Measurements from ENCODE around the gene SCN1A.
"Not testable (repeated sequence)": the region's sequence is repeated elsewhere in the genome, so short reads cannot be mapped to it uniquely, and the experiment has no call there.

SCN1A gene

DNA sequence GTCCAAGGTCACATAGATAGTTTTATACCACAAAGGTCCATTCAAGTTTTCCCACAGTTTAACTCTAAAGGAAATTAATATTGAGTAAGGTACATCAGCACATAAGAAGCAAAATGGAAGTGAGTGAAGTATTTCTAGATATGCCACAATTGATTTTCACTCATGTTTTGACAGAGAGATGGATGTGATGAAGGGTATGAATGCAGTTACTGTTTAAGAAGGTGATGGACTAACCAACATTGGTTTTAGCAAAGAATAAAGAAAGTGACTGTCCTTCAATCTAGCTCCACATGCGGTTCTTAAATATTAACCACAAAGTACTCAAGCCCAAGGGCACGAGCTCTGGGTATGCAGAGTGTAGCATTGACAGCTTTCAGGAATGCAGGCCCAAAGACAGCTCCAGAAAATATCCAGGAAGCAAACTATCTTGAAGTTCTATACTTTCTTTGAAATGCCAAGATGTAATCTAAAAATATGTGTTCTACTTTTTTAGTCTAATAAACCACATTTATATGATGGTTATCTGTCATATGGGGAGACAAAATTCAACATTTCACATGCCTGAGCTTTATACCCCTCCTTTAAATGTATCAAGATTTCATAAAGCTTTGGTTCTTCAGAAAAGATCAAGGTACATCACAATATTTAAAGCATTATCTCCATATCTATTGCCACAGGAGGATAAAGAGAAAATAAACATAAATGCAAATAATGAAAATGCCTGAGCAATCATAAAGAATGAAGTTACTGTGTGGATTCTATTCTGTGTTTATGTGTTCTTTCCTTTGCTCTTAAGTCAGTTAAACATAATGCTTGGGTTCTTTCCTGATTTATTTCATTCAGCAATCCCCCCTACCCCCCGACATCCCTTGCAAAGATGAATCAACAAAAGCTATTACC, 6.7 kb upstream of the SCN1A start:
- no peak for DNase-seq

- DNase-seq: no peak
Observed at GRCh38 chr2:166133653-166134052, 5.8 kb upstream of the SCN1A start.

DNA sequence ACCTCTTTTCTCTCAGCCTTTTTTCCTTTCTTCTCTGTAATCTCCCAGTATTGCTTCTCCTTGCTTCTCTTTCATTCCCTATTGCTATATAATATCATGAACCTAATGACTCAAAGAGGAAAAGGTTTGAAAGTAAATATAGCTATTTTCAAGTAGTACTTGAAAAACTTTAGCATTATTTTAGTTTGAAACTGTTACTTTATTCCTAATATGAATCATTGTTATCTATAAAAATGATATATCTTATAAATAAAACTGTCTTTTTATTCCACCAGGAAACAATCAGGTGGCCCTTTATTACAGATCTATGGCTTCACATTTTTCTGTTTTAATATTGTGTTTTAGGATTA, 311 bp upstream of the SCN1A start:
- no peak for DNase-seq

DNA sequence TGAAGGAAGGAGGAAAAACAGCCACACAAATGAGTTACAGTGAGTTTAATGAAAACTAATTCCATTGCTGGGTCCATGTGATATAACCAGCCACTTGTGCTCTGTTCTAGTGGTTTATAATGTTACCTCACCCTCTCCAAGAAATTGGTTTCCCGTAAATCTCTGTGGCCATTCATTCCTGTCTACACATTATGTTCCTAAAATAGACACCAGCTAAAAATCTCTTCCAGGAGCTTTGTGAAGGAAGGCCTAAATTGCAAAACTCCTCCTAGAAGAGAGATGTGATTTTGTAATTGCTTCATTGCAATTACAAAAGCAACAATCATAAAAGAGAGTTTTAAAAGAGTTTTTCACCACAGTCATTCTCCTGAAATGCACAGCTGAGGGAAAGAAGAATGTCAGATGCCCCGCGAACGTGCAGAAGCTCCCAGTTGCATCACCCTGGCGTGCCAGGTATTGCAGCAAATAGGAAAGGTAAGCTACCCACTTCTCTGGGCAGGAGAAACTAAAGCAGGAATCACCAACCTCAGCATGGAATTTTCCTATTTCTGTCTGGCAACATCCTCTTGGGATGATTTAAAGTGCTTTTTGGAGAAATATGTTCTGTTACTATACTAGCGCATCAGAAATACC, 1.7 kb downstream of the SCN1A start:
- no peak for DNase-seq

DNA sequence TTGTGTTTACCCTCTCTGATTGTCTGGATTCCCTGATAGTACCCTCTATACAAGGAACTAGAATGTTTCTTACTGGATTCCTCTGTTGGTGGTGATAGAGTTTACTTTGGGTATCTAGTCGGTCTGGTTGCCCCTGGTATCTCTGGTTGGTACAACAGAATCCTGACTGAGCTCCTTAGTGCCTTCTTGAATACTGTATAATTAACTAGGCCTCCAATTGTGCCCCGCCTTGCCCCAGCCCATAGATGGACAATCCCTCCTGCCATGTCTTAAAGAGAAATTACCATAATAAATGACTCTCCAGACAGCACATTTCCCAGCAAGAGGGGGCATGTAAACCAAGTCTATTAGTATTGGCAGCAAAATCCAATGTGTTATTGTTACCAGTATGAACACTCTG, 2.3 kb downstream of the SCN1A start:
- no peak for DNase-seq

DNA sequence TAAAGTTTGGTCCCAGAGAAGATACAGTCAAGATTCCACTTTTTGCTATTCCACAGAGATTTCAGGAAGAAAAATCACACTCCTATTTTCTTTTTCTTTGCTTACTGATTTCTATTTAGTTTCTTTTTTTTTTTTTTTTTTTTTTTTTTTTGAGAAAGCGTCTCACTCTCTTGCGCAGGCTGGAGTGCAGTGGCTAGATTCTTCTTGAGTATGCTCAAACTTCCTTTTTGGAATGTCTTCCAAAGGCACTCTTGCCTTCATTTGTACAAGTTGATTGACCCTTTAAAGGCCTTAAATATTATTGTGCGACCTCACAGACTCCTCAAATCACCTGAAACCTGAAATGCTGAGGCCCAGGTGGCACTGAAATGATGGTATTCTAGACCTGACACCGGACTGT, 9.6 kb downstream of the SCN1A start:
- DNase-seq: no peak

GRCh38 chr2:166117491-166117890, 10.3 kb downstream of the SCN1A start:
- no peak for DNase-seq

DNA sequence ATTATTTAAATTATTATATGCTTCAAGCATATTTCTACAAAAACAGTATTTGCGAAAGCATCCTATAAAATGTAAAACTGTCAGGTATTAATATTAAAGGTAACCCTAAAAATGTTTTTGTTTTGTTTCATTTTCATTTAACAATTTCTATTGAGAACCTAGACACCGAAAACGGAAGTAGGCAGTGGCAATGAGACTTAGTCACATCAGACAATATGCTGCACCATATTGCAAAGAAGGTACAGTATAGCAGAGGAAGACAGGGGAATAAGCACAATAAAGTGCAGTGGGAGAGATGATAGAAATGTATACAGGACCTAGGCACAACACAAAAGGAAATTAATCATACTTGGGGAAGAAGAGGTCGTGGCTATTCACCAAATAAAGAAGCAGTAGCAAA, 12.2 kb downstream of the SCN1A start:
- DNase-seq: no peak

DNA sequence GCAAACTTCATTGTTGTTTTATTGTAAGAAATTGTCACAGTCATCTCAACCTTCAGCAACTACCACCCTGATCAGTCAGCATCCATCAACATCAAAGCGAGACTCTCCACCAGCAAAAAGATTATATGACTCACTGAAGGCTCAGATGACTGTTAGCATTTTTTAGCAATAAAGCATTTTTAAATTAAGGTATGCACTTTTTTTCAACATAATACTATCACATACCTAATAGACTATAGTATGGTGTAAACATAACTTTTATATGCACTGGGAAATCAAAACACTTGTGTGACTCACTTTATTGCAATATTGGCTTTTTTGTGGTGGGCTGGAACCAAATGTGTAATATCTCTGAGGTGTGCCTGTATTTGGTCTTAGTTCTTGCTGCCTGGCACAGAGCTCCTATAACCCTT, 15.6 kb downstream of the SCN1A start:
- no peak for DNase-seq

GRCh38 chr2:166106431-166107015, 21.3 kb downstream of the SCN1A start:
- peak; percentile 71 for DNase-seq

- DNase-seq: no peak
Observed at GRCh38 chr2:166104773-166105172, 23.0 kb downstream of the SCN1A start.

GRCh38 chr2:166104084-166104483, 23.7 kb downstream of the SCN1A start:
- DNase-seq: no peak

DNA sequence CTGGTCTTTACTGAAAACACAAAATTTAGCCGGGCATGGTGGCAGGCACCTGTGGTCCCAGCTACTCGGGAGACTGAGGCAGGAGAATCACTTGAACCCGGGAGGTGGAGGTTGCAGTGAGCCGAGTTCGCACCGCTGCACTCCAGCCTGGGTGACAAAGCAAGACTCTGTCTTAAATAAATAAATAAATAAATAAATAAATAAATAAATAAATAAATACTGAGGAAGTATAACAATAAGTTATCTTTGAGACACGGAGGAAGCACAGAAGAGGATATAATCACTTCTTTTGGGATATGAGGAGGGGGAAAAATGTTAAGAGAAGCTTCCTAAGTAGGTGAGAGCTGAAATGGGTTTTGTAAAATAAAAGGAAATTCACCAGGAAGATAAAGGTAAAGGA, 24.5 kb downstream of the SCN1A start:
- DNase-seq: not testable (repeated sequence)

- DNase-seq: no peak
Observed at GRCh38 chr2:166094325-166094724, 33.5 kb downstream of the SCN1A start.

GRCh38 chr2:166092889-166093288, 34.9 kb downstream of the SCN1A start:
- DNase-seq: no peak

DNA sequence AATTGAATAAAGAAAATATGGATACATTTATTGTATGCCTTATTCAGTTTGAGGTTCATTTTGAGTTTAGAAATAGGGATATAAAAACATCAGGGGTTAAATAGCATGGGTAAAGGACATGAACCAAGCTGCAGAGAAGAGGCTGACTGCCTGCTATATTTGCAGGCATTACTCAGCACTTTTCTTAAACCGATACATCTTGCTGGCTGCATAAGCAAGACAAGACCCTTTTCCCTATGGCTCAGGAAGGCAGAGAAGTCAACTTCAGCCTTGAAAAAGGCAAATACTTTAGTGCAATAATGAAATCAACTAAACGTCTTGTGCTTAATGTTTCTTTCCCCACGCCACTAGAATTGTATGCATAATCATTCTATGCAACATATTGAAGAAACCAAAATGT, 36.4 kb downstream of the SCN1A start:
- DNase-seq: peak; percentile 67

GRCh38 chr2:166090908-166091307, 36.9 kb downstream of the SCN1A start:
- DNase-seq: peak; percentile 28

DNA sequence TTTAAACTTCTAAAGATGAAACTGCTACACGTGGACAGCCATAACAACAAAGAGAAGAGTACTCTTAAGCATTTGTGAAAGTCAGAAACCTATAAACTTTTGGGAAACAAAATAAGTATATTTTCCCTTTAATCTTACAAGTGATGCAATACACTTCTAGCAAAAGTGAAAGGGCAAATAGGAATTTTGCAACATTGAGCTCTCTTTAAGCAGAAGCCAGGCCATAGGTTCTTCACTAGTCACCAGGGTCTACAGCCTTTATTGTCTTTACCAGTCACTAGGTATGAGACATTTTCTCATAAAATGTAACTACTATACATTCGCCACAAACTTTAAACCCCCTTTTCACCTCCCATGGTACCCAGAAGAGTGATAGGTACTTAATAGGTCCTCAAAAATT, 37.5 kb downstream of the SCN1A start:
- DNase-seq: peak; percentile 13

GRCh38 chr2:166088634-166089033, 39.2 kb downstream of the SCN1A start:
- DNase-seq: no peak

- DNase-seq: no peak
Observed at GRCh38 chr2:166084301-166084700, 43.5 kb downstream of the SCN1A start.

- DNase-seq: no peak
Observed at GRCh38 chr2:166082736-166083135, 45.1 kb downstream of the SCN1A start.

- no peak for DNase-seq
Observed at GRCh38 chr2:166081852-166082251, 46.0 kb downstream of the SCN1A start.

GRCh38 chr2:166081131-166081632, 46.6 kb downstream of the SCN1A start:
- no peak for DNase-seq

DNA sequence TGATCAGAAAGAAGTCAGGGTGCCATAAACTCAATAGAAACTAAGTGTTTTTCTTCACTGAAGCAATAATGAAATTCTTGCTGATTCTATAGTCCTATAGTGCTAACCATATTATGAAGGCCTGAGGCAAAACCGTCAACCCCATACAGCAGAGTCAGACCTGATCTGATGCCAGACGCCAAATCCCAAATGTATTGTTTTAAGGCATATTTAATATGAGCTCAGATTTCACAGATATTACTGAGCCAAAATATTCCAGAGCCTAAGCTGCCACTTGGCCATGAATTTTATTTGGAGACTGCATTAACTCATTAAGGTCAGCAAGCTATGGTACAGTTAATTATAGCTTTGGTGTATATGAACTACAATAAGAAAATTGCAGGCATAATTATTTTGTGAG, 53.4 kb downstream of the SCN1A start:
- no peak for DNase-seq

All from hematopoietic multipotent progenitor cell treated with erythropoietin and hydrocortisone succinate and interleukin-3 and kit ligand, for 4 days (in vitro differentiated cells).